GM03348 (cell line): Measurements from ENCODE around the gene KIF27.
"Not testable (repeated sequence)": the region's sequence is repeated elsewhere in the genome, so short reads cannot be mapped to it uniquely, and the experiment has no call there.

Experiments used
- DNase-seq: peaks from one replicate; pipeline ENCODE4 v3.0.0; 2012; ENCODE audit warnings: low spot score

Gene KIF27

DNA sequence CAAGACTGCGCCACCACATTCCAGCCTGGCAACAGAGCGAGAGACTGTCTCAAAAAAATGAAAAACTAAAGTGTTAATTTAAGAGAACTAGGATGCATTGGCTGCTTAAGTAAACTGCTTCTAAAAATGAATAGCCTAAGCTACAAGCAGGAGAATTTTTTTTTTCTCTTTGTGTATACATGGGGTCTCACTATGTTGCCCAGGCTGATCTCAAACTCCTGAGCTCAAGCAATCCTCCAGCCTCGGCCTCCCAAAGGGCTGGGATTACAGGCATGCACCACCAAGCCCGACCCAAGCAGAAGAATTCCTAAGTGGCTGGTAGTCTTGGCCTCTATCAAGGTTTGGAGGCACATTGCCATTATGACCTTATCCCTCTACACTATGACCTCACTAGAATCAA lies 106.1 kb downstream of the KIF27 start:
- not testable (repeated sequence) for DNase-seq

DNA sequence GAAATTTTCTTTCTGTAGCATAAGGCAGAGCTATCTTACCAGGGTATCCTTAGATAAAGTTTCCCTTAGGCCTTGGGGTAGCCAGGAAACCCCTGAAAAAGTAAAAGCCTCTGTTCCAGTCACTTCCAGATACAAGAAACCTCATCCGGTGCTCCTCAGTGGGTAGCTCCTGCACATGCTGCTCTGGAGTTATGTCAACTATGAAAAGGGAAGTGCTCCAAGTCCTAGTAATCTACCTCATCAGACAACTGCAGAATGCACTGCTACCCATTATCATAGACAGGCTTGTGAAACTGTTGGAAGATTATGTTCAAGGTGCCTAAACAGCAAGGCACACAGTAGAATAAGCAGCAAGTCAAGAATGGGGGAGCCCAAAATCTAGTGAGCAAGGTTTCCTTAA lies 112.0 kb downstream of the KIF27 start:
- DNase-seq, result not testable (repeated sequence)

DNA sequence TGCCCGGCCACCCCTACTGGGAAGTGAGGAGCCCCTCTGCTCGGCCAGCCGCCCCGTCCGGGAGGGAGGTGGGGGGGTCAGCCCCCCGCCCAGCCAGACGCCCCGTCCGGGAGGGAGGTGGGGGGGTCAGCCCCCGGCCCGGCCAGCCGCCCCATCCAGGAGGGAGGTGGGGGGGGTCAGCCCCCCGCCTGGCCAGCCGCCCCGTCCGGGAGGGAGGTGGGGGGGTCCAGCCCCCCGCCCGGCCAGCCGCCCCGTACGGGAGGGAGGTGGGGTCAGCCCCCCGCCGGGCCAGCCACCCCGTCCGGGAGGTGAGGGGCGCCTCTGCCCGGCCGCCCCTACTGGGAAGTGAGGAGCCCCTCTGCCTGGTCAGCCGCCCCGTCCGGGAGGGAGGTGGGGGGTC lies 116.8 kb downstream of the KIF27 start:
- not testable (repeated sequence) for DNase-seq

DNA sequence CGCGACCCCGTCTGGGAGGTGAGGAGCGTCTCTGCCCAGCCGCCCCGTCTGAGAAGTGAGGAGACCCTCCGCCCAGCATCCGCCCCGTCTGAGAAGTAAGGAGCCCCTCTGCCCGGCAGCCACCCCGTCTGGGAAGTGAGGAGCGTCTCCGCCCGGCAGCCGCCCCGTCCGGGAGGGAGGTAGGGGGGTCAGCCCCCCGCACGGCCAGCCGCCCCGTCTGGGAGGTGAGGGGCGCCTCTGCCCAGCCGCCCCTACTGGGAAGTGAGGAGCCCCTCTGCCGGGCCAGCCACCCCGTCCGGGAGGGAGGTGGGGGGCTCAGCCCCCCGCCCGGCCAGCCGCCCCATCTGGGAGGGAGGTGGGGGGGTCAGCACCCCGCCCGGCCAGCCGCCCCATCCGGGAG lies 117.3 kb downstream of the KIF27 start:
- not testable (repeated sequence) for DNase-seq

DNA sequence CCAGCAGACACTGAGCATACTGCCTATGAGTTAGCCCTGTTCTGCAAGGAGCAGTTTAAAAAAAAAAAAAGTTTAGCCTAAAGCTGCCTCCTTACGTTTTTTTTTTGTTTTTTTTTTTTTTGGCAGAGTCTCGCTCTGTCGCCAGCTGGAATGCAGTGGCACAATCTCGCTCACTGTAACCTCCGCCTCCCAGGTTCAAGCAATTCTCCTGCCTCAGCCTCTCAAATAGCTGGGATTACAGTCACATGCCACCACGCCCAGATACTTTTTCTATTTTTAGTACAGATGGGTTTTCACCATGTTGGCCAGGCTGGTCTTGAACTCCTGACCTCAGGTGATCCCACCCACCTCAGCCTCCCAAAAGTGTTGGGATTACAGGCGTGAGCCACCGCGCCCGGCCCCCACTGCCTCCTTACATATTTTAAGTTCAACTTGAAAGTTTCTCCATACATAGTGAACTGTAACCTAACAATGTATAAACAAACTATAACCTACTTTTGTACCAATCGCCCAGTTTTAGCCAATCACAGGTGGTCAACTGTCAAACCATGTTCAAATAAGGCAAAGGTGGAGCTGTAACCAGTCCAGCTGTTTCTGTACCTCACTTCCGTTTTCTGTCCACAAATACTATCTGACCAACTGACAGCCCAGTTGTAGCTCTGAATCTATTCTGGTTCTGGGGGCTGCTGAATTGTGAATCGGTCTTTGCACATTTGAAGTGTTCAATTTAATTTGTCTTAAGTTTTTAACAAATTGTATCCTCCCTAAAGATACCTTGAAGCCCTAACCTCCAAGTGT lies 120.8 kb downstream of the KIF27 start:
- no peak for DNase-seq

DNA sequence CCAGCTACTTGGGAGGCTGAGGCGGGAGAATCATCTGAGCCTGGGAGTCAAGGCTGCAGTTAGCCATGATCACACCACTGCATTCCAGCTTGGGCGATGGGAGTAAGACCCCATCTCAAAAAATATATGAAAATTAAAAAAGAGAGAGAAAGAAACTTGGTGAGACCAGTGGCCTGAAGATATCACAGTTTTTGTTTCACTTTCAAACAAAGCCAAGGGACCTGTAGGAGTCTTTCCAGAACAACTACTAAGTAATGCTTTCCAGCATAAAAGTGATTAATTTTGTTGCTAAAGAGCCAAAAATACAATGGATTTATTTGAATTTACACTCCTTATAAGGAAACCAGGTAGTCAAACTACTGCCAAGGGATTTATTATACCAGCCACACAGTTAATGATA lies 127.2 kb downstream of the KIF27 start:
- DNase-seq, result no peak

DNA sequence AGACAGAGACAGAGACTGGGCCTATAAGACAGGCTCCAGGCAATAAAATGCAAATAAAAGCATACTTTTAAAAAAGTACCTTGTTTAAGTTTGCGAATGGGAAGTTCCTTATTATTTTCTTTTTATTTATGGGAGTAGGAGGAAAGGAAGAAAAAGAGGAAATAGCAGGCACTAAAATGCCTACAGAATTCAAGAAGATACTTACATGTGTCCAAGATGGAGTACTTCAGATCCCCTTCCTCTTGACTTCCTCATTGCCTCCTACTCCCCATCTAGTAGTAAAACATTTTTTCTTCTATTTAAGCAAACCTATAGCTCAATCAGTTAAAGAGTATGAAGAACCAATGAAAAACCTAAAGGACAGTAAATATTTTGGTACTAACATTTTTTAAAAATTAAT lies 128.5 kb downstream of the KIF27 start:
- no peak for DNase-seq
